ENCODE results near the gene CLRN3.

CLRN3 gene, protein sequence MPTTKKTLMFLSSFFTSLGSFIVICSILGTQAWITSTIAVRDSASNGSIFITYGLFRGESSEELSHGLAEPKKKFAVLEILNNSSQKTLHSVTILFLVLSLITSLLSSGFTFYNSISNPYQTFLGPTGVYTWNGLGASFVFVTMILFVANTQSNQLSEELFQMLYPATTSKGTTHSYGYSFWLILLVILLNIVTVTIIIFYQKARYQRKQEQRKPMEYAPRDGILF

DNA sequence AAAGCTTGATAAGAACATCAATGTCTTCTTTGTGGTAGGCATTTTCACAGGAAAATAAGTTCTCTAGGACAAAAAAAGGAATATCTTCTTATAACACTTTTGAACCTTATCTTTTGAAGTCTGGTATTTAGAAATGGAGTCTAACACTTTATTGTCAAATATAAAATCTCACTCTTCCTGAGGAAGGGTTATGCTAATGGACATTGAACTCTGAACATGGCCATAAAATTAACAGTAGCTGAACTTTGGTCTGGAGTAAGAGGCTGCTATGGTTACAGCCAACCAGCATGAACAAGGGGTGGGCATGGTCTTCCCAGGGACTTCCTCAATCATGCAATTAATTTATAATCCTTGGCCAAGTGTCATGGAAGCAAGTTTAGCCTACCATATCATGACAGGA, at the start of gene CLRN3:
Gene CLRN3 (minus strand): TSS at position 199 of the 400 bp plus-strand sequence. CDS start 157 bp downstream, at position 42.
- no peak for DNase-seq

DNA sequence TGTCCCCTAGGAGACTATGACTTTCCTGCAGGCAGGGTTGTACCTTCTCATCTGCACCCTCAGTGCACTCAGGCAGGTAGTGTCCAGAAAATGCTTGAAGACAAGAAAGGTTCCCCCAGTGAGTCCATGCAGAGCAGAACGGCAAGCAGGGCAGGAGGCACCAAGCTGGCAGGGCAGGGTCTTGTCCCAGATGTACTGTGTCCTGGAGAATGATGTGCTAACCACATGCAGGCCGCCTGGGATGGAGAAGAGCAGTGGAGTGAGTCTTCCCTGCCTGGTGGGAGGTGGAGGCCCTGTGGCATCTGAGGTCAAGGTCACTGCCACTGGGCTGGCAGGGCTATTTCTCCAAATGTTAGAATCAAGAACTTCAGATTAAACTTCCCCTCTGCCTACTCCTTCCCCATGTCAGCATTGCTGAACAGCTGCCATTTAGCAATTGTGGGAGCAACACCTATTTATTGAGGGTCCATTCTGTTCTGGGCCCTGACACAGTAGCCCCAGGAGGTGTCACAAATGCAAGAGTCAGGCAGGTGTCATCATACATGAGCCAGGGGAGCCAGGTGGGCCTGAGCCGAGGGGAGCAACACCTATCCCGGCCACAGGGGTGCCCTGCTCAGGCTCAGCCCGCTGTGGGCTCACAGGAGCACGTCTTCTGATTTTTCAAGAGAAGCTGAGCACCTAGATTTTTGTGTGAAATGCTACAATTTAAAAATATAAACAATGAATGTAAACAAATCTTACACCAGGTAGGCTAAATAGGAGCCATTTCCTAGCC, 48.3 kb upstream of the CLRN3 start:
- DNase-seq: no peak

DNA sequence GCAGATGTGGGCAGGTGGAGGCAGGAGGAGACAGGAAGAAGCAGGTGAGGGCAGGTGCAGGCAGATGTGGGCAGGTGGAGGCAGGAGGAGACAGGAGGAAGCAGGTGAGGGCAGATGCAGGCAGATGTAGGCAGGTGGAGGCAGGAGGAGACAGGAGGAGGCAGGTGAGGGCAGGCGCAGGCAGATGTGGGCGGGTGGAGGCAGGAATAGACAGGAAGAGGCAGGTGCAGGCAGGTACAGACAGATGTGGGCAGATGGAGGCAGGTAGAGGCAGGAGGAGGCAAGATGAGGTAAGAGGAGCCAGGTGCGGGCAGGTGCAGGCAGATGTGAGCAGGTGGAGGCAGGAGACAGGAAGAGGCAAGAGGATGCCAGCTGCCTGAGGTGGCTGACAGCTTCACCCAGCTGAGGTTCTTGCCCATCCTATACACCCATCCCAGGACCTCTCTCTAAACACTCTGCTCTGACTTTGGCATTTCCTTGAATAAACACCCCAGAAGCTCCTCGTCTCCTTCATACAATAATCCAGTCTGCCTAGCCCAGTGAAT, 47.1 kb upstream of the CLRN3 start:
- DNase-seq: no peak

DNA sequence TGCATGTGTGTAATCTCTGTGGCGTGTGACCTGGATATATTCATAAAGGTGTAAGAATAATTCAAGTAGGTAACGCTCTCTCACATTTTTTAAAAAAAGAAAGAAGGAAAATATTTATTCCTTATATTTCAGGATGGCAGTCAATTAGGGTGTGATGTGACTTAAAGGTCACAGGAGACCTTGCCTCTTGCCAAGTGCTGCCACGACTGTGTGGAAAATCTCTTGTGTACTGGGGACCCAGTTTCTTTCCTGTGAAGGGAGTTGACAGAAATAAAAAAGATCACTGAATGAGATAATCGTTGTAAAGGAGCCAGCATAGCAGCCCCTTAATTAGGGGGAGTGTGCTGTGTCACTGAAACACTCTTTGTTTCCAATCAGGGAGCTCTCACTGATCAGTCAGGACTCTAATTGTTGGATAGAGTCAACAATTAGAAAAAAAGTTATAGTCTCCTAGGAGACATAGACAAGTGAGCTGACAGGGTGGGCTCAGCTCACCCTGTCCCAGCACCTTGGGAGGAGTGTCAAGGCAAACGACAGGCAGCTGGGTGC, 45.2 kb upstream of the CLRN3 start:
- DNase-seq: no peak

DNA sequence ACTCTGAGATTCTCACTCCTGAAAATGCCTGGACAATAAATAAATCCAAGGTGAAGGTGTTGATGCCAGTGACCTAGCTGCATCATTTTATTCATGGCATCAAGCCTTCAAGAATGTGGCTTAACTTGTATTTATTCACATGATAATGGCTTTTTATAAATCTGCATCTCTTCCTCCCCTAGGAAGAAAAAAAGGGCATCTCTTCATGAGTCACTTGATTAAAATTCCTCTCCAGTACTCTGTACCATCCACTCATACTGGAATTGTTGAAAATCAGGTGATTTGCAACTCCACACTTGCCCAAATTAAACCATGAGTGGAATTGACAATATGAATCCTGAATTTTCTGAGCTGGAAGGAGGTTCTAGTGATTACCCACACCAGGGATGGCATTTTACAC, 44.3 kb upstream of the CLRN3 start:
- no peak for DNase-seq

DNA sequence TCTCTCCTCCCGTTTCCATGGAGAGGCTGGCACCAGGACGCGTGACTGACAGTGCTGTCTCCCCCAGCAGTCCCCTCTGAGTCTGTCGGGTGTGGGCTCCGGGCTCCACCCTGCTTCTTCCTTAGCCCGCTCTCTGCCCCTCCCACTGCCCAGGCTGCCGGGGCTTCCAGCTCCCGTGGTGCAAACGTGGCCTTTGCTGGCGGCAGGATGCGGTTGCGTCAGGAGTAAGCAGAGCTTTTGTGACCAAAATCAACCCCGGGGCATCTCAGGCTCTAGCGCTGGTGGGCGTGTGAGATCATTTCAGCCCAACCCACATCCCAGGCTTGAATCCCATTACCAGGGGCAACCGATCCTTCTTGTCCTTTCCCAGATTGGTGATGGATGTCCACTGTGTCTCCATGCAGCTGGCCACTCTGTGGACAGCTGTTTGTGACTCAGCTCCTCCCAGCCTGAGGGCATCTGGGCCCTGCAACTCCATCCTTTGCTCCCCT, 42.4 kb upstream of the CLRN3 start:
- DNase-seq: no peak

DNA sequence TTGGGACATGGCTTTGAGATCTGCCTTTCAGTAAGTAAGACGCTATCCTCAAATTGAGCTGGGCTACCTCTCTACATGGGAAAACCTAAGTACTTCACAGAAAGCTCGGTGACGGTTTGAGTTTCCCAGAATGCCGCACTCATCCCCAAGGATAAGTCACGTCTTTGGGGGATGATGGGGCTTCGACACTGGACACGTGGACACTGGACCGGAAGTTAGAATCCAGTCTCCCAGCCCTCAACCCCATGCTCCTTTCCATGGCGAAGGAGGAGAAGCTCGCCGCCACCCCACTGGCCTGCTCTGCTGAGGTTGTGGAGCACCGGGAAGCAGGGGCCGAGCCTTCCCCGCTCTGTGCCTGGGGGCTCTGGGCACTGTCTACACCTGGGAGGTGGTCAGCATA, 41.6 kb upstream of the CLRN3 start:
- DNase-seq: no peak

DNA sequence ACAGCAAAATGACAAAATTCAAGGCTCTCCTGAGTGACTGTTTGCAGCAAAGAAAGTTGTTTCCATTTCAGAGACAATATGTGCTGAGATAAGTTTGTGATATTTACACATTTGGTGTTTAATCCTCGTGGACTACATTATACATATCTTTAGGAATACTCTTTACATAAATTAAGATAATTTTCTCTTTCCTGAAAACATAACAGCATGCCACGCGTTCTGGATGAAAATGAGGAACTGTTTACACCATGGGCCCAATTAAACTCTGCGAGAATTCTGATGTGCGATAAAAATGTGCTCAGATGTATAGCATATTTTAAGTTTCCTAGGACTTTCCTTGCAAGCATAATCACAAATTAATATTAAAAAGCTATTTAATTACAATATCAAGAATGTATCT, 40.5 kb upstream of the CLRN3 start:
- no peak for DNase-seq

DNA sequence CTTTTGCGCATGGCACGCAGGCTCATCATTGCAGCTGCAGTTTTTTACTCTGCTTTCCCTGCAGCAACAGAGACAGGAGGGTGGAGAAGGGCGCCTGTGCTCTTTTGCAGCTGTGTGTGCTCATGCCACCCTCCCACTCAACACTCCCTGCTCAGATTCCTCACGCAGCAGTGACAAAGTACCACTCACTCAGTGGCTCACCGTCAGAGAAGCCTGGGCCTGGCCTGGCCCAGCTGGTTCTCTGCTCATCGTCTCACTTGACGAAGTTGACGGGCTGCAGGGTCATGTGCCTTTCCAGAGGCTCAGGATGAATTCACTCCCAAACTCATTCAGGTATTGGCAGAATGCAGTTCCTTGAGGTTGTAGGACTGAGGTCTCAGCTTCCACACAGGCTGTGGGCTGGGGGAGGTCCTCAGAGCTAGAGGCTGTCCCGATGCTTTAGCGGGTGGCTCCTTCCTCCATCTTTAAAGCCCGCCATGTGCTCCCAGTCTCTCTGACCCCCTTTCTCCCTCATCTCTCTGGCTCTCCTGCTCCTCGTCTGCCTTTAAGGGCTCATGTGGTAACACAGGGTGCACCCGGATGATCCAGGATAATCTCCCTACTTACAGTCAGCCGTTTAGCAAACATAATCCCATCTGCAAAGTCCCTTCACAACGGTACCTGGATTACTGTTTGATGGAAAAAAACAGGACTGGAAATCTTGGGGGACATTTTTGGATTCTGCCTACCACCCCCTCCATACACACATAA, 40.0 kb upstream of the CLRN3 start:
- DNase-seq: no peak

DNA sequence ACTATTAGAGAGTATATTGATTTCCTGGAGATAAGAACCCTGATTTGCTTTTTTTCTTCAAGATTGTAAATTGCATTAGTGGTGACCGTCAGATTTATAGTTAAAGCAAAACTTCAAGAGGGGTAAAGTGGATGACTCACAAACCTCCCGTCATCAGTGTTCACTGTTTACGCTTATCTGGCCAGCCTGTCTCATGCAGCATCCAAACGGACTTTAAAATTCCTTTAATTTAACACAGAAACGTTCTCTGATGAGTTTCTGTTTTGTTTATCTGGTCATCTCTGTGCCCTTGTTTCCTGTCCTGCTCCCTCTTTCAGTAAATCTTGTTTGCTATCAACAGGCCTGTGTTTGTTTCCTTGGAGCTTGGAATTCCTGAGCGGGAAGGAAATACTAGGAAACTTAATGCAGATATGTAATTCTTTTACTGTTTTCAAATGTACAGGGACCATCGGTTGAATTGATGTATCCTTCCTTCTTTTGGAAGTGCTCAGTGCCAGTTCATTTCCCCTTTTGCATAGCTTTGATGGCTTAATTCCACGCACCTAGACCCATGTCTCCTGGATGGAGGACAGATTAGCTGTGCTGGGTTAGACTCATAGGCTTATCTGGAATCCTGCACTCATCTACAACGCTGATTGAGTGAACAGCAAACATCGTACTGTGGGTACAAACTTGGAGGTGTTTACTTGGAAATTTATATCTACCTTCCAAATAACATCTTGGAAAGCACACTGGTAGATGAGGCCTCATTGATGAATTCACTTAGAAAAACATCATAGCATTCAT, 35.5 kb upstream of the CLRN3 start:
- no peak for DNase-seq

DNA sequence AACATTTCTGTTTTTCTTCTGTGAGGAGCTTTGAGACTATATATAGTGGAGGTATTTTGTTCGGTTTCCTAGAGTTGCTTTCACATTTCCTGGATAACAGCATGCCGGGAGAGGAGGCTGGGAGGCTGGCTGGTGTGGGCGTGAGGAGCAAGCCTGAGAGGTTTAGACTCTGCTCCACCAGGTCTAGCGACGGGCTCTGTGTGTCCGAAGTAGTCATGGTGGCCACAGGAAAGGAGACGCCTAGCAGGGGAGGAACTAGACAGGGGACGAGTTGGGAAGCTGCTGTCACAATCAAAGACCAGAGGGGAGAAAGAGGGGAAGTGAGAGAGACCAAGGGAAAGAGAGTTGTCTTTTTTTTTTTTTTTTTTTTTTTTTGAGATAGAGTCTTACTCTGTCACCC, 33.7 kb upstream of the CLRN3 start:
- DNase-seq: no peak

DNA sequence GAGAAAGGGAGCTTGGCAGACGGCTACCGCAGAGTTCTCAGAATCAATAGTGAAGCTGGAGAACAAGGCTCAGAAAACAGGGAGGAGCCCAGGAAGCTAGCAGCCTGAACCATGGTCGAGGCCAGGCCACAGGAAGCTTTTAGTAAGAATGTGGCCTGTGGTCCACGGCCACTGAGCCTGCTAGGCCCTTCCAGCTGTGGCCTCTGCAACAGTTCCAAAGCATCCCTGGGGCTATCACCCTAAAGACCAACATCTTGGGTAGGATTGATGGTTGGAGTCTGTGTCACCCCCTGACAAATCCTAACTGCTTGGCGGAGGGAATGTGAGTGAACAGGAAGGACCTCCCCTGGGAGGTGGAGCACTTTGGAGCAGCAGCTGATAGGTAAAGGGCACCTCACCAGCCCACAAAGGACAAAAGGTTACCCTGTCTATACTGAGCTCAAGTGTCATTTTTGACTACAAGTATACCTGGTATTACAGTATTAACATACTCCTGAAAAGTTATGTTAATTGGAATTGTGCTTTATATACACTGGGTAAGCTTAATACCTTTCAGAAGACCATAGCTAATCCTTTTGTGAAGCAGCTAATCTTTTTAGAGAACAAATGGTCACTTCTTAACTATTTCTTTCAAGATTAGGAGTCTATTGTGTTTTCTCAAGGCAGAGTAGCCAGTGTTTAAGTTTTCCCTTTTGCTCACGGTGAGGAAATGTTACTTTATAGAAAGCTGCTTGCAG, 32.9 kb upstream of the CLRN3 start:
- DNase-seq: no peak

DNA sequence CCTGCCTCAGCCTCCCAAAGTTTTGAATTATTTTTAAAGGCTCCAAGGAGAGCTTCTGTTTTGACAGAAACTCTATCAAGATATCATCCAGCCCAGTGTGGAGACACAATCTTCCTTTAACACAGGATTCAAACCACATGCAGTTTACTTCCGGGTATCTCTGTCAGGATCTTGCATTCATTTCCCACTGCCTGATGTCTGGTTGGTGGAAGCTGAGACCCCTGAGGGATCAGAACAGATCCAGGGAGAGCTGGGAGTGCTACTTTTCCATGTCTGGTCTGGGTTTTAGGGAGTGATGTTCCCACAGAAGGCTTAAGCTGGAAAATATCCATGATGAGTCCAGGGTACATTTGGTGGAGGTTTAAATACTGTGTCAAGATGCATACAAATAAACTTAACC, 30.9 kb upstream of the CLRN3 start:
- DNase-seq: no peak

DNA sequence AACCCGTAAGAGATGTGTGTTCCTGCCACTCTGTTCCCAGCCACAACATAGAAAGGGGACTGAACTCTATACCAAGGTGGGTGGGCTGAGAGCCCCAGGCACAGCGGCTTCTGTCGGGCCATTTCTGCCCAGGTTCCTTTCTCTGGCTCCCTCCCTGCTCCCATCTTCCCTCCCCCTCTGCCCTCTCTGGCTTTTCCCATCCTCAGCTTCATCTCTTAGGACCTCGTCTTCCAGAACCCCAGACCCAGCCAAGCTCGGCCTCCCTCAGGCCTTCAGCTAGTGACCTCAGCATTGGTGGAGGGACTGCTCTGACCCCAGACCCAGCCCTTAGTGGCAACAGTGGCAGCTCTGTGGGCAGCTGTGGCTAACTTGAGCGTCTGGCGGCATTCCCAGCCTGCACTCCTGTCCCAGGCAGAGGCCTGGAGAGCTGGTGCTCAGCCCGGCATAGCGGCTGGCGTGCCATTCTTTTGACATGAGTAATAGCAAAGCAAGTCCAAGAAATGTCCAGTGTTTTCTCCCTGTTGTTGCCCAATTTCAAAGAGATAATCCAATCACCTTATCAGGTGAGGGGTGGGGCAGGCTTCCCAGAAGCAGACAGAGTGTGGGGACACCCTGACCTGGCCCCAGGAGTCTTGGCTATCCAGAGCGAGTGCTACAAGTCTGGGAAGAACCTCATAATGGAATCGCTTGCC, 30.1 kb upstream of the CLRN3 start:
- DNase-seq: no peak

DNA sequence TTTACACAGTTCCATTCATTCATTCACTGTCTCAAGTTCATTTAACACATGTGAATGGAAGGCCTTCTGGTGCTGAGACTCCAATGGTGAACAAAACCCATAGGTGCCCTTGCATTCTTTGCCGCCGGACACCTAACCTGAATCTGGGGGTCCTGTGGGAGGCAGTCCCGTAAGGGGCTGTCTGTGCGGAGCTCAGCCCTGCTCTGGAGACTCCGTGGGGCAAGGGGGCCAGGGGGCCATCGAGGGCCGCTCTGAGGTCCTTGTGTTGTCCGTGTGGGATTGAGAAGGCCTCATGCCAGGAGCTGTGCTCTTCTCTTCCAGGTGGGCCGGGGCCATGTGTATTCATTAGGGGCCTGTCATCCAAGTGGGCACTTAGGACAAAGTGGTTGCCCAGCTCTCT, 29.5 kb upstream of the CLRN3 start:
- DNase-seq: no peak

DNA sequence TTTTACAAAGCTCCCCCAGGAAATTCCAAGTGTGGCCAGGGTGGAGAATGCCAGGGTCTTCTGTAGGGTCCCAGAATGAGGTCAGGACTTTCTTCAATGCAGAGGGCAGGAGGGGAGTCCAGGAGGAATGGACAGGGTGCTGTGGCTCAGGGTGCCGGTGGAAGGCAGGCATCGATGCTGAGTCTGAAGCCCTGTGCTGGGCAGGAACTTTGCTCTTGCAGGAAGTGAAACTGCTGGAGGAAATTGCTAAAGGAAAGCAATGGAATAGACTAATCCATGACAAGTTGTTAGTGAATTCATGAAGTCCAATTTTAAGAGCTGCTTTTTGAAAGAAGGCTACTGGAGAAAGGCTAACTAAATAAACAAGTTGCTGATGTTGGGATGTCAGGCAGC, 29.0 kb upstream of the CLRN3 start:
- no peak for DNase-seq

DNA sequence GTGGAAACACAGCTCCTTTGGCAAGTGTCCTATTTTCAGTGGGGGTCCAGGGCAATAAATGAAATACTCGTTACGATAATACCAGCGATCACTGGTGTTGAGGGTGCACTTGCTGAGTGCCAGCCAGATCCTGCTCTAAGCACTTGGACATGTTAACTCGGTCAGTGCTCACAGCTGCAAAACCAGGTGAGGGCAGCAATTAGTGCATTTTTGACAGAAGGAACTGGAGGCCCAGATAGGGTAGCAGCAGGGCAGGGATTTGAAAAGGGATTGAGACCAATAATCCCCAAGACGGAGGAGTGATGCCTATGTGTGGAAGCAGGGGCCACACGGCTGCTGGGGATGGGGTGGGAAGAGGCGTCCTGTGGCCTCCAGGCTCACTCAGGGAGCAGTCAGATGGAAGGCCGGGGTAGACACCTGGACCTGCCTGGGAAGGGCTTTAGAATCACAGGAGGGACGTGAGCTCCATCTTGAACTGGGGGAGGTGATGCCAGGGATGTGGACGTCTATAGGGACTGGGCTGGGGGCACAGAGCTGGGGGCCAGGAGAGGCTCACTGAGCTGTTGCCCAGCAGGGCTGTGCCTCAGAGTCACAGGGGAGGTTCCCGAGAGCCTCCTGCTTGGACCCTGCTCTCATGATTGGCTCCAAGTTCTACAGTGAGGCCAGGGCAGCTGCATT, 28.5 kb upstream of the CLRN3 start:
- DNase-seq: no peak

DNA sequence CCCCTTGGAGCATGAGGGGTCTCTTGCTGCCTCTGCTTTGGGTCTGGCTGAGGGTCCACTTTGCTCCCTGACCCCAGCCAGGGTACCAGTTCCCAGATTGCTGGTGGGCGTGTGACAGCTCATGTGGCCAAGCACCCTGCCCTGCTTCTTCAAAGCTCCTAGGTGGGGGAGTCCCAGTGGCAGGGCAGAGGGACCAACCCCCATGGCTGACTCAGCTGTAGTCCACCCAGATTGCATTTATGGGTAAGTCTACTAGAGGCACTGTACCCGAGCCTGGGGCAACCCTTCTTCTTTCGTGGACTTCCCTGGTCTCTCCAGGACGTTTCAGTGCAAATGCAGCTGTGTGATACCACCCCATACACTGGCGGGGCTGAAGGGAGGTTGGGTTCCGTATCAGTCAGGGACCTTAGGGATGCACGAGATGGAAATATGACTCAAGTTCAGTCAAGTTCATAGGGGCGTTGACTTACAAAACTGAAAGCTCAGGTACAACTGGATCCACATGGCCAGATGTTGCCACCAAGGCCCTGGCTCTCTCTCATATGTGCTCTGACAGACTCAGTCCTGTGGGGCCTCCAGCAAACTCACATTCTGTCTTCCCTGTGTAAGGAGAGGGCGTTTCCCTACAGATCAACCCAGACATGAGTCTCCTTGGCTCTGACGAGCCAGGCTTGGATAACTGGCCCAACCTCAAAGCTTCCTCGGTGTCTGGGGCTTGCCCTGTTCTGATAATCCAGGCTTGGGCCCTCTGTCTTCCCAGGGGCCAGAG, 27.7 kb upstream of the CLRN3 start:
- DNase-seq: no peak

DNA sequence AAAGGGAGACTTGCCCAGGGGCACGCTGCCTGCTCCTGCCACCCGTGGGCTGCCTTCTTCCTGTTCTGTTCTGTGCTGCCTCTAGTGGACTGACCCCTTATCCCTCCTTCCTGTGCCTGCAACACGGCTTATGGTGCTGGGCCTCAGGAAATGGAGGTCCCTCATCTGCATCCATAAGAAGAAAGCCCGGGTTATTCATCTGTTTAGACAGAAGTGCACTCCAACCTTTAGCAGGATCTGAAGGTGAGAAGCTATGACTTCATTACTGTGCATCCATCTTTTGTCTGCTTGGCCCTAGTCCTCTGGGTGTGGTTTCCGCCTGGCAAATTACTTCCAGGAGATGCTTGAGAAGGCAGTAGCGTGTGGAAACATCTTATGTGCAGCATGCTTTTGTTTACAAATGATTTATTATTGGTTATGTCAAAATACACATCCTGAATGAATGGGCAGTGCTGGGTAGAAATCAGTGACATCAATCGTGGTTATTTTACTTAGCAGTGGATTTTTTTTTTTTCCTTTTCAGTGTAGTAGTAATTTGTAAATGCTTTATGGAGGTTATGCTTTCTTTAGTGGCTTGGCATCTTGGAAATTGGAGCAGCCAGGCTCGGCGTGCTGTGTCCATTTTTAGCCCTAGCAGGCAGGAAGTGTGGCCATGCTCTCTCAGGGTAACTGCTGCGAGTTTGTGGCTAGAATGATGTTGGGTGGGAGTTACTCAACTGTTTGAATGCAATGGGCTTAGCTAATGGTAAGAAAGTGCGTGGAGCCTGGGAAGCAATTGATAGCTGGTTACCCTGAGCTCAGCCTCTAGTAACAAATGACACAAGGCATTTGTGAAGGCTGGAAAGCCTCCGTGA, 26.9 kb upstream of the CLRN3 start:
- DNase-seq: no peak
